ENCODE results near the gene ST6GALNAC6.

GRCh38 chr9:127912296-127912695, 12.9 kb upstream of the ST6GALNAC6 start:
- TF ChIP-seq CTCF (conservative IDR thresholded peaks at IDR 0.05 in 1 of 2, IDR thresholded peaks at IDR 0.05 in 1 of 2; ENCODE audit: extremely low read depth in 1 of 2, insufficient read depth in 1 of 2, low read depth in 1 of 2, low read length in 2 of 2) (no peak), EZH2 (IDR thresholded peaks at IDR 0.05; ENCODE audit: borderline replicate concordance, low read length) (no peak)

All from mammary epithelial cell (primary cell).